IMR-90 (cell line): ENCODE results near the gene LGMN. TPM values are rescaled to one million over a fixed set of nuclear protein-coding genes. Genes with fewer than 3 reads are reported as not detected.

Experiments used
- ATAC-seq: fragments of 200-7000 bp; cut with Tn5 transposase; 2 replicates; pipeline ENCODE4 v1.9.1; 2020; ENCODE audit warnings: low read depth, mild to moderate bottlenecking, moderate library complexity
- BruUV-seq: library from RNA; stranded (reverse); fragments of 400-500 nt; replicated peaks from 2 replicates; lab custom pipeline; 2021; lab: Mats Ljungman, UMichigan
- CTCF ChIA-PET: fragments of 300-600 bp; formaldehyde crosslinking; extraction: SDS; loops from one replicate; lab custom pipeline; 2021; ENCODE audit warnings: antibody characterized with exemption; lab: Yijun Ruan, JAX
- POLR2A ChIA-PET: fragments of 300-600 bp; sonication (Branson Sonifier 250); formaldehyde crosslinking; loops from one replicate; lab custom pipeline; 2022; ENCODE audit warnings: antibody characterized with exemption; ENCODE audit not compliant: unreplicated experiment; lab: Charles Lee
- DNase-seq: peaks from one replicate; pipeline ENCODE4 v3.0.0; 2013
- H2AFZ ChIP-seq: replicated peaks from 2 replicates; pipeline ENCODE3; 2013; ENCODE audit warnings: low read length, mild to moderate bottlenecking; ENCODE audit not compliant: poor library complexity
- H2AK5ac ChIP-seq: 2 replicates; pipeline ENCODE4 v1.6.1; 2013; ENCODE audit warnings: low read depth, low read length, inconsistent platforms
- H2AK9ac ChIP-seq: replicated peaks from 2 replicates; pipeline ENCODE3; 2013; ENCODE audit warnings: mild to moderate bottlenecking, low read depth, low read length, moderate library complexity; ENCODE audit not compliant: poor library complexity
- H2BK120ac ChIP-seq: 2 replicates; pipeline ENCODE4 v1.6.1; 2013; ENCODE audit warnings: low read depth, low read length, inconsistent platforms
- H2BK15ac ChIP-seq: 3 replicates; pipeline ENCODE4 v1.6.1; 2013; ENCODE audit warnings: low read depth, low read length, inconsistent platforms
- H2BK20ac ChIP-seq: 2 replicates; pipeline ENCODE4 v1.6.1; 2013; ENCODE audit warnings: low read depth, mild to moderate bottlenecking, inconsistent platforms, low read length, moderate library complexity
- H2BK5ac ChIP-seq: 2 replicates; pipeline ENCODE4 v1.6.1; 2013; ENCODE audit warnings: mild to moderate bottlenecking, low read depth, low read length, inconsistent platforms; ENCODE audit not compliant: poor library complexity, severe bottlenecking
- H3K14ac ChIP-seq: replicated peaks from 2 replicates; pipeline ENCODE4 v1.6.1; 2013; ENCODE audit warnings: low read depth, low read length, inconsistent platforms
- H3K18ac ChIP-seq: 2 replicates; pipeline ENCODE4 v1.6.1; 2013; ENCODE audit warnings: low read depth, low read length, control low read depth
- H3K23ac ChIP-seq: 2 replicates; pipeline ENCODE4 v1.6.1; 2013; ENCODE audit warnings: low read depth, low read length, inconsistent platforms
- H3K27ac ChIP-seq: 2 replicates; pipeline ENCODE4 v1.5.1; 2013; ENCODE audit warnings: mild to moderate bottlenecking, control low read depth, low read length; ENCODE audit not compliant: insufficient read depth
- H3K27me3 ChIP-seq: 2 replicates; pipeline ENCODE4 v1.6.1; 2013; ENCODE audit warnings: low read length; ENCODE audit not compliant: control insufficient read depth, insufficient read depth
- H3K36me3 ChIP-seq: 2 replicates; pipeline ENCODE4 v1.6.1; 2013; ENCODE audit warnings: low read length, mixed read lengths; ENCODE audit not compliant: control insufficient read depth, insufficient read depth
- H3K4ac ChIP-seq: 2 replicates; pipeline ENCODE4 v1.6.1; 2013; ENCODE audit warnings: low read depth, low read length, inconsistent platforms
- H3K4me1 ChIP-seq: 2 replicates; pipeline ENCODE4 v1.6.1; 2013; ENCODE audit warnings: low read length, mixed read lengths; ENCODE audit not compliant: control insufficient read depth, insufficient read depth
- H3K4me2 ChIP-seq: 2 replicates; pipeline ENCODE4 v1.6.1; 2013; ENCODE audit warnings: low read depth, mild to moderate bottlenecking, control low read depth, low read length, moderate library complexity
- H3K4me3 ChIP-seq: 2 replicates; pipeline ENCODE4 v1.5.1; 2013; ENCODE audit warnings: low read depth, mild to moderate bottlenecking, control low read depth, low read length, moderate library complexity; ENCODE audit not compliant: insufficient read depth
- H3K56ac ChIP-seq: 2 replicates; pipeline ENCODE4 v1.6.1; 2013; ENCODE audit warnings: low read length, inconsistent platforms; ENCODE audit not compliant: insufficient read depth; ENCODE audit errors: extremely low read depth
- H3K79me1 ChIP-seq, 2 experiments: 2 replicates each; pipeline ENCODE4 v1.6.1; 2013; ENCODE audit warnings: low read length in 2 of 2, inconsistent platforms in 1 of 2, low read depth in 1 of 2
- H3K9ac ChIP-seq: 2 replicates; pipeline ENCODE4 v1.6.1; 2013; ENCODE audit warnings: low read depth, low read length, control low read depth
- H3K9me1 ChIP-seq: 2 replicates; pipeline ENCODE4 v1.6.1; 2013; ENCODE audit warnings: low read length, inconsistent platforms; ENCODE audit not compliant: insufficient read depth
- H3K9me3 ChIP-seq: 2 replicates; pipeline ENCODE4 v1.6.1; 2013; ENCODE audit warnings: low read length; ENCODE audit not compliant: control insufficient read depth, insufficient read depth
- H4K20me1 ChIP-seq: 2 replicates; pipeline ENCODE4 v1.6.1; 2013; ENCODE audit warnings: low read length, inconsistent platforms; ENCODE audit not compliant: insufficient read depth
- H4K5ac ChIP-seq: 2 replicates; pipeline ENCODE4 v1.6.1; 2013; ENCODE audit warnings: mild to moderate bottlenecking, low read depth, low read length, control low read depth
- H4K8ac ChIP-seq, 2 experiments: 2 replicates each; pipeline ENCODE4 v1.6.1; 2013; ENCODE audit warnings: low read depth in 2 of 2, low read length in 2 of 2, control low read depth in 1 of 2, inconsistent platforms in 1 of 2
- H4K91ac ChIP-seq: 2 replicates; pipeline ENCODE4 v1.6.1; 2013; ENCODE audit warnings: low read depth, low read length, inconsistent platforms; ENCODE audit not compliant: insufficient read depth
- BHLHE40 ChIP-seq: fragments of 150-350 bp; IDR thresholded peaks from 2 replicates; pipeline ENCODE4 v1.6.1; 2016; ENCODE audit warnings: mild to moderate bottlenecking, low read depth, low read length
- CEBPB ChIP-seq: IDR thresholded peaks from 2 replicates; pipeline ENCODE4 v1.6.1; 2012; ENCODE audit warnings: low read depth, low read length, improper control_type of control experiment
- CHD1 ChIP-seq: IDR thresholded peaks from 2 replicates; pipeline ENCODE4 v1.6.1; 2012; ENCODE audit warnings: low read depth, low read length, improper control_type of control experiment
- FOS ChIP-seq: fragments of 150-350 bp; IDR thresholded peaks from 2 replicates; pipeline ENCODE4 v1.6.1; 2016; ENCODE audit warnings: low read depth, low read length
- MAFK ChIP-seq: IDR thresholded peaks from 2 replicates; pipeline ENCODE4 v1.6.1; 2012; ENCODE audit warnings: low read depth, low read length, improper control_type of control experiment
- MAZ ChIP-seq: IDR thresholded peaks from 2 replicates; pipeline ENCODE4 v1.6.1; 2012; ENCODE audit warnings: low read depth, mild to moderate bottlenecking, low read length, improper control_type of control experiment, moderate library complexity, borderline replicate concordance
- NFE2L2 ChIP-seq: fragments of 150-350 bp; IDR thresholded peaks from 2 replicates; pipeline ENCODE4 v1.6.1; 2016; ENCODE audit warnings: low read depth, mild to moderate bottlenecking, low read length
- POLR2A ChIP-seq: IDR thresholded peaks from 2 replicates; pipeline ENCODE4 v1.6.1; 2012; ENCODE audit warnings: mild to moderate bottlenecking, low read depth, low read length
- RCOR1 ChIP-seq: IDR thresholded peaks from 2 replicates; pipeline ENCODE4 v1.6.1; 2012; ENCODE audit warnings: mild to moderate bottlenecking, low read length, improper control_type of control experiment; ENCODE audit not compliant: insufficient replicate concordance
- RFX5 ChIP-seq: IDR thresholded peaks from 2 replicates; pipeline ENCODE4 v1.8.0; 2012; ENCODE audit warnings: low read depth, mild to moderate bottlenecking, low read length, moderate library complexity
- SMC3 ChIP-seq: fragments of 150-350 bp; IDR thresholded peaks from 2 replicates; pipeline ENCODE4 v1.6.1; 2016; ENCODE audit warnings: low read depth, mild to moderate bottlenecking, antibody characterized with exemption, low read length, moderate library complexity
- WGBS, 2 experiments: methylation state at CpG; one replicate each; pipeline versions ENCODE4 v1.1.5 to v1.1.7; 2013; ENCODE audit warnings: missing lambda C conversion rate in 2 of 2; ENCODE audit not compliant: insufficient read length in 1 of 2; ENCODE audit errors: extremely low coverage in 2 of 2; 5-methylcytosine and 5-hydroxymethylcytosine counted together
- dilution Hi-C: fragments of 300-500 bp; cut with HindIII; formaldehyde crosslinking; loops from one replicate; pipeline ENCODE4 v1.14.3; 2018; ENCODE audit warnings: low sequenced_read_pairs; ENCODE audit not compliant: unreplicated experiment
- in situ Hi-C: fragments of 300-500 bp; cut with MboI; formaldehyde crosslinking; loops from 3 replicates; pipeline ENCODE4 v1.14.3; 2019; ENCODE audit warnings: low sequenced_read_pairs, inconsistent platforms, mixed read lengths
- intact Hi-C: fragments of 100-400 bp; cut with micrococcal nuclease; formaldehyde crosslinking; loops from 2 replicates; pipeline ENCODE4 v1.10.0; 2022
- polyA plus RNA-seq, 3 experiments: library from polyadenylated mRNA; depleted of rRNA; stranded (reverse); fragments of >200 nt; gene quantifications; 2 replicates each; pipeline ENCODE4 v1.2.3, GENCODE V29; 2012; ENCODE audit warnings: low replicate concordance in 1 of 3
- total RNA-seq: library from RNA; depleted of rRNA; stranded (reverse); fragments of >200 nt; gene quantifications from 2 replicates; pipeline ENCODE4 v1.2.3, GENCODE V29; 2012
- TF ChIP-seq, protein P1 (sequence below): conservative IDR thresholded peaks from 2 replicates; pipeline ENCODE4 v1.5.1; 2012; ENCODE audit warnings: mild to moderate bottlenecking, low read depth, low read length, improper control_type of control experiment
- TF ChIP-seq, protein P2 (sequence below): fragments of 150-350 bp; IDR thresholded peaks from 2 replicates; pipeline ENCODE4 v1.6.1; 2016; ENCODE audit warnings: low read depth, mild to moderate bottlenecking, low read length, moderate library complexity, borderline replicate concordance
- TF ChIP-seq, protein P3 (sequence below): fragments of 150-350 bp; IDR thresholded peaks from 2 replicates; pipeline ENCODE4 v1.6.1; 2017; ENCODE audit warnings: mild to moderate bottlenecking, antibody characterized with exemption, low read length, low read depth

The LGMN gene
- total and polyA plus RNA-seq, 2 of the 4 experiments (the other 2 are of a cell fraction): 19.2 to 39.3 TPM

DNA sequence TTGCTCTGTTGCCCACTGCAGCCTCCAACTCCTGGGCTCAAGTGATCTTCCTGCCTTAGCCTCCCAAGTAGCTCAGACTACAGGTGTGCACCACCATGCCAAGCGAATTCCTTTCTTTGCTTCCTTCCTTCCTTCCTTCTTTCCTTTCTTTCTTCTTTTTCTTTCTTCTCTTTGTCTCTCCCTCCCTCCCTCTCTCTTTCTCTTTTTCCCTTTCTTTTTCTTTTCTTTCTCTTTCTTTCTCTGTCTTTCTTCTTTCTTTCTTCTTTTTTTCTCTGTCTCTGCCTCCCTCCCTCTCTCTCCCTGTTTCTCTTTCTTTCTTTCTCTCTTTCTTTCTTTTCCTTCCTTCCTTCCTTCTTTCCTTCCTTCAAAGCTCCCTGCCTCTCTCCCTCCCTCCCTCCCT lies 52.9 kb downstream of the LGMN start:
- Histone ChIP-seq H3K4me2 (no peak overlapping the region), H3K79me1 (no peaks in the 10 kb centered on the region), H2AK5ac (no peak overlapping the region), H4K5ac (no peak overlapping the region), H3K27me3 (peaks cover 2% of the 10 kb centered on the region), H4K20me1 (no peaks in the 10 kb centered on the region), H3K4ac (no peak overlapping the region), H2AFZ (no peak overlapping the region), H3K56ac (no peak overlapping the region), H2AK9ac (no peak overlapping the region), H3K27ac (no peak overlapping the region), H2BK5ac (no peak overlapping the region), H3K18ac (no peak overlapping the region), H3K23ac (no peak overlapping the region), H4K91ac (no peak overlapping the region), H2BK15ac (no peak overlapping the region), H3K9me3 (no peaks in the 10 kb centered on the region), H4K8ac (no peak overlapping the region), H3K4me1 (peaks cover 5% of the 10 kb centered on the region; the same call in 1 of the 2 replicates), H3K36me3 (no peaks in the 10 kb centered on the region), H2BK120ac (no peak overlapping the region), H2BK20ac (no peak overlapping the region), H3K9me1 (no peaks in the 10 kb centered on the region), H3K4me3 (no peak overlapping the region), H3K9ac (no peak overlapping the region), H3K14ac (no peak overlapping the region)
- BruUV-seq: no TSS peak
- TF ChIP-seq, protein P1, sequence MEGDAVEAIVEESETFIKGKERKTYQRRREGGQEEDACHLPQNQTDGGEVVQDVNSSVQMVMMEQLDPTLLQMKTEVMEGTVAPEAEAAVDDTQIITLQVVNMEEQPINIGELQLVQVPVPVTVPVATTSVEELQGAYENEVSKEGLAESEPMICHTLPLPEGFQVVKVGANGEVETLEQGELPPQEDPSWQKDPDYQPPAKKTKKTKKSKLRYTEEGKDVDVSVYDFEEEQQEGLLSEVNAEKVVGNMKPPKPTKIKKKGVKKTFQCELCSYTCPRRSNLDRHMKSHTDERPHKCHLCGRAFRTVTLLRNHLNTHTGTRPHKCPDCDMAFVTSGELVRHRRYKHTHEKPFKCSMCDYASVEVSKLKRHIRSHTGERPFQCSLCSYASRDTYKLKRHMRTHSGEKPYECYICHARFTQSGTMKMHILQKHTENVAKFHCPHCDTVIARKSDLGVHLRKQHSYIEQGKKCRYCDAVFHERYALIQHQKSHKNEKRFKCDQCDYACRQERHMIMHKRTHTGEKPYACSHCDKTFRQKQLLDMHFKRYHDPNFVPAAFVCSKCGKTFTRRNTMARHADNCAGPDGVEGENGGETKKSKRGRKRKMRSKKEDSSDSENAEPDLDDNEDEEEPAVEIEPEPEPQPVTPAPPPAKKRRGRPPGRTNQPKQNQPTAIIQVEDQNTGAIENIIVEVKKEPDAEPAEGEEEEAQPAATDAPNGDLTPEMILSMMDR: no peak
- no peak for TF ChIP-seq CEBPB
- TF ChIP-seq MAFK: no peak
- TF ChIP-seq FOS: no peak
- no peak for TF ChIP-seq POLR2A
- no peak for TF ChIP-seq MAZ
- TF ChIP-seq, protein P2, sequence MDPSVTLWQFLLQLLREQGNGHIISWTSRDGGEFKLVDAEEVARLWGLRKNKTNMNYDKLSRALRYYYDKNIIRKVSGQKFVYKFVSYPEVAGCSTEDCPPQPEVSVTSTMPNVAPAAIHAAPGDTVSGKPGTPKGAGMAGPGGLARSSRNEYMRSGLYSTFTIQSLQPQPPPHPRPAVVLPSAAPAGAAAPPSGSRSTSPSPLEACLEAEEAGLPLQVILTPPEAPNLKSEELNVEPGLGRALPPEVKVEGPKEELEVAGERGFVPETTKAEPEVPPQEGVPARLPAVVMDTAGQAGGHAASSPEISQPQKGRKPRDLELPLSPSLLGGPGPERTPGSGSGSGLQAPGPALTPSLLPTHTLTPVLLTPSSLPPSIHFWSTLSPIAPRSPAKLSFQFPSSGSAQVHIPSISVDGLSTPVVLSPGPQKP: no peak
- TF ChIP-seq RCOR1: no peak
- TF ChIP-seq CHD1: no peak
- TF ChIP-seq BHLHE40: no peak
- no peak for TF ChIP-seq RFX5
- no peak for TF ChIP-seq NFE2L2
- TF ChIP-seq SMC3: no peak
- TF ChIP-seq, protein P3, sequence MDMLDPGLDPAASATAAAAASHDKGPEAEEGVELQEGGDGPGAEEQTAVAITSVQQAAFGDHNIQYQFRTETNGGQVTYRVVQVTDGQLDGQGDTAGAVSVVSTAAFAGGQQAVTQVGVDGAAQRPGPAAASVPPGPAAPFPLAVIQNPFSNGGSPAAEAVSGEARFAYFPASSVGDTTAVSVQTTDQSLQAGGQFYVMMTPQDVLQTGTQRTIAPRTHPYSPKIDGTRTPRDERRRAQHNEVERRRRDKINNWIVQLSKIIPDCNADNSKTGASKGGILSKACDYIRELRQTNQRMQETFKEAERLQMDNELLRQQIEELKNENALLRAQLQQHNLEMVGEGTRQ: no peak
- in situ Hi-C loops: no loop called here
- ATAC-seq (no peak), DNase-seq (no peak)
- intact Hi-C loops: no loop called here
- dilution Hi-C loops: no loop called here
- POLR2A ChIA-PET: no interaction called here
- 83% methylated on average over 1 of the region's 1 CpG; no CpG with 5 or more reads in 1 of the 2 experiments for WGBS, 2 experiments
- CTCF ChIA-PET: interaction anchor here (0.6 kb wide), 1 partner anchor 20 kb away, joined by 4 read pairs; no protein-coding TSS in a partner anchor
